Neural progenitor cell (in vitro differentiated cells): Measurements from ENCODE around the gene CLRN3. TPM values are rescaled to one million over a fixed set of nuclear protein-coding genes. Genes with fewer than 3 reads are reported as not detected.

Experiments used
- DNase-seq: peaks from one replicate; pipeline ENCODE4 v3.0.0-alpha.2; 2016; ENCODE audit warnings: low spot score
- H2AFZ ChIP-seq: fragments of 200-600 bp; sonication (generic); replicated peaks from 2 replicates; pipeline ENCODE4 v1.6.1; 2016; ENCODE audit warnings: antibody characterized with exemption
- H3F3A ChIP-seq: fragments of 200-600 bp; sonication (generic); 2 replicates; pipeline ENCODE4 v1.6.1; 2016; ENCODE audit warnings: antibody characterized with exemption, low read depth
- H3K27ac ChIP-seq: fragments of 200-600 bp; sonication (generic); 2 replicates; pipeline ENCODE4 v1.5.1; 2016; ENCODE audit warnings: mild to moderate bottlenecking
- H3K27me3 ChIP-seq: fragments of 200-600 bp; sonication (generic); 2 replicates; pipeline ENCODE4 v1.6.1; 2016; ENCODE audit warnings: mild to moderate bottlenecking, moderate library complexity
- H3K36me3 ChIP-seq: fragments of 200-600 bp; sonication (generic); 2 replicates; pipeline ENCODE4 v1.5.1; 2016
- H3K4me1 ChIP-seq: fragments of 200-600 bp; sonication (generic); 2 replicates; pipeline ENCODE4 v1.6.1; 2016; ENCODE audit warnings: mixed run types
- H3K4me2 ChIP-seq: fragments of 200-600 bp; sonication (generic); 2 replicates; pipeline ENCODE4 v1.6.1; 2016
- H3K4me3 ChIP-seq: fragments of 200-600 bp; sonication (generic); 2 replicates; pipeline ENCODE4 v1.5.1; 2016
- H3K79me2 ChIP-seq: fragments of 200-600 bp; sonication (generic); 2 replicates; pipeline ENCODE4 v1.6.1; 2016; ENCODE audit warnings: low read depth
- H3K9ac ChIP-seq: fragments of 200-600 bp; sonication (generic); 2 replicates; pipeline ENCODE4 v1.6.1; 2016
- H3K9me3 ChIP-seq: fragments of 200-600 bp; sonication (generic); 2 replicates; pipeline ENCODE4 v1.5.1; 2016; ENCODE audit warnings: low read depth
- H4K20me1 ChIP-seq: fragments of 200-600 bp; sonication (generic); 2 replicates; pipeline ENCODE4 v1.6.1; 2016; ENCODE audit warnings: low read depth
- H3K27ac Mint-ChIP-seq: 3 replicates; pipeline ENCODE4 v1.8.0; 2021; ENCODE audit warnings: mixed read lengths
- H3K27me3 Mint-ChIP-seq: 2 replicates; pipeline ENCODE4 v1.8.0; 2022; ENCODE audit warnings: low read depth, mild to moderate bottlenecking, inconsistent platforms, moderate library complexity, mixed read lengths; ENCODE audit not compliant: insufficient read depth
- H3K36me3 Mint-ChIP-seq: 3 replicates; pipeline ENCODE4 v1.8.0; 2021; ENCODE audit warnings: mixed read lengths
- H3K4me1 Mint-ChIP-seq: 3 replicates; pipeline ENCODE4 v1.8.0; 2021; ENCODE audit warnings: mixed read lengths
- H3K4me3 Mint-ChIP-seq: 3 replicates; pipeline ENCODE4 v1.8.0; 2021; ENCODE audit warnings: mild to moderate bottlenecking, moderate library complexity, mixed read lengths
- H3K9me3 Mint-ChIP-seq: 3 replicates; pipeline ENCODE4 v1.8.0; 2020; ENCODE audit warnings: mixed read lengths
- EZH2 ChIP-seq: fragments of 200-600 bp; sonication (generic); IDR thresholded peaks from 2 replicates; pipeline ENCODE4 v1.6.1; 2017; ENCODE audit warnings: antibody characterized with exemption, mild to moderate bottlenecking, moderate library complexity
- EZH2phosphoT487 ChIP-seq: fragments of 200-600 bp; sonication (generic); IDR thresholded peaks from 2 replicates; pipeline ENCODE4 v1.6.1; 2017; ENCODE audit warnings: antibody characterized with exemption
- total RNA-seq: library from RNA; depleted of rRNA; stranded (reverse); fragments of >200 nt; gene quantifications from 2 replicates; pipeline ENCODE4 v1.2.3, GENCODE V29; 2015; ENCODE audit warnings: low replicate concordance
- TF ChIP-seq, protein P1 (sequence below): fragments of 200-600 bp; sonication (generic); IDR thresholded peaks from 2 replicates; pipeline ENCODE4 v1.5.1; 2017; ENCODE audit warnings: antibody characterized with exemption, mild to moderate bottlenecking

Gene CLRN3
- total RNA-seq, 1 donor from 2014 or later, result not detected

GRCh38 chr10:127911218-127911866, 18.6 kb upstream of the CLRN3 start:
- Mint-ChIP-seq H3K4me1 (peaks cover 28% of the 10 kb centered on the region), H3K27me3 (peaks cover 18% of the 10 kb centered on the region), H3K27ac (no peak overlapping the region), H3K9me3 (no peaks in the 10 kb centered on the region), H3K4me3 (no peak overlapping the region), H3K36me3 (no peaks in the 10 kb centered on the region)
- Histone ChIP-seq H3K79me2 (no peaks in the 10 kb centered on the region), H3F3A (no peaks in the 10 kb centered on the region), H3K4me3 (no peak overlapping the region), H3K36me3 (no peaks in the 10 kb centered on the region), H3K27ac (no peak overlapping the region), H3K4me1 (peaks cover 5% of the 10 kb centered on the region), H3K9me3 (no peaks in the 10 kb centered on the region), H3K27me3 (peaks cover 40% of the 10 kb centered on the region), H4K20me1 (no peaks in the 10 kb centered on the region), H3K4me2 (no peak overlapping the region), H2AFZ (no peak overlapping the region), H3K9ac (no peak overlapping the region)
- DNase-seq, result no peak
- no peak for TF ChIP-seq EZH2
- TF ChIP-seq, protein P1, sequence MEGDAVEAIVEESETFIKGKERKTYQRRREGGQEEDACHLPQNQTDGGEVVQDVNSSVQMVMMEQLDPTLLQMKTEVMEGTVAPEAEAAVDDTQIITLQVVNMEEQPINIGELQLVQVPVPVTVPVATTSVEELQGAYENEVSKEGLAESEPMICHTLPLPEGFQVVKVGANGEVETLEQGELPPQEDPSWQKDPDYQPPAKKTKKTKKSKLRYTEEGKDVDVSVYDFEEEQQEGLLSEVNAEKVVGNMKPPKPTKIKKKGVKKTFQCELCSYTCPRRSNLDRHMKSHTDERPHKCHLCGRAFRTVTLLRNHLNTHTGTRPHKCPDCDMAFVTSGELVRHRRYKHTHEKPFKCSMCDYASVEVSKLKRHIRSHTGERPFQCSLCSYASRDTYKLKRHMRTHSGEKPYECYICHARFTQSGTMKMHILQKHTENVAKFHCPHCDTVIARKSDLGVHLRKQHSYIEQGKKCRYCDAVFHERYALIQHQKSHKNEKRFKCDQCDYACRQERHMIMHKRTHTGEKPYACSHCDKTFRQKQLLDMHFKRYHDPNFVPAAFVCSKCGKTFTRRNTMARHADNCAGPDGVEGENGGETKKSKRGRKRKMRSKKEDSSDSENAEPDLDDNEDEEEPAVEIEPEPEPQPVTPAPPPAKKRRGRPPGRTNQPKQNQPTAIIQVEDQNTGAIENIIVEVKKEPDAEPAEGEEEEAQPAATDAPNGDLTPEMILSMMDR, result no peak
- no peak for TF ChIP-seq EZH2phosphoT487

GRCh38 chr10:127910464-127910770, 17.7 kb upstream of the CLRN3 start:
- Histone ChIP-seq H3K4me2 (no peak overlapping the region), H2AFZ (no peak overlapping the region), H3F3A (no peaks in the 10 kb centered on the region), H3K79me2 (no peaks in the 10 kb centered on the region), H3K36me3 (no peaks in the 10 kb centered on the region), H3K27ac (no peak overlapping the region), H4K20me1 (no peaks in the 10 kb centered on the region), H3K9ac (no peak overlapping the region), H3K9me3 (no peaks in the 10 kb centered on the region), H3K27me3 (peaks cover 48% of the 10 kb centered on the region), H3K4me3 (no peak overlapping the region), H3K4me1 (peaks cover 5% of the 10 kb centered on the region)
- DNase-seq, result no peak
- Mint-ChIP-seq H3K27ac (no peak overlapping the region), H3K4me1 (peaks cover 28% of the 10 kb centered on the region), H3K9me3 (no peaks in the 10 kb centered on the region), H3K36me3 (no peaks in the 10 kb centered on the region), H3K4me3 (no peak overlapping the region), H3K27me3 (peaks cover 22% of the 10 kb centered on the region)
- TF ChIP-seq EZH2phosphoT487 (no peak), EZH2 (no peak)
- TF ChIP-seq, protein P1, result no peak

DNA sequence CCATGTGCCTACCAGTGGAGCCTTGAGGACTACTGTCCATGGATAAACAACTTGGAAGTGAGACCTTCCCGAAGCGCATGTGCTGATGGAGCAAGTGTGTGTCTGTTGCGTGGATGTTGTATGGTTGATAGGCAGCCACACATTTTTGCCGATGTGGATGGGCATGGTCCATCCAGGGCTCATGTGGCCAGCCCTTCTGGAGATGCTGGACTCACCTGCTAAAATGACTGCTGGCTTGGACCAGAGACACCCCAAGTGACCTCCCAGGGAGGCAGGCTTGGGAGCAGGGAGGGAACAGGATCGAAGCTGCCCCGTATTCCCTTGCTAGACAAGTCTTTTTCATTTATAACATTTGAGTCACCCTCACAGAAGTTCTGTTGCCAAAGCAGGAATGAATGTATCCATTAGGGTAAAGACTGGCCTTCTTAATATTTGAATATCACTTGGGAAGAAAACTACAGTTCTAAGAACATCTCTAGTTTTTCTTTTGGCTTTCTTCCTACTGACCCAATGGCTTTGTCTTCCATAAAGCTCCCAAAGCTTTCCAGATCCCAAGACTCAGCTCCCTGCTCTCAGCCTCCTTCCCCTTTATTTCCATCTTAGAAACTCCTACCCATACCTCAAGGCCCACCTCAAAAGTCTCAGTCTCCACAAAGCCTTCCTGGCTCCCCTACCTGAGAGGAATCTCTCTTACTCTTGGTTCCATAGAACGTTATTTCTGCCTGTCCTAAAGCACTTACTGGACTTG, 17.1 kb upstream of the CLRN3 start:
- Mint-ChIP-seq H3K4me1 (peaks cover 28% of the 10 kb centered on the region), H3K9me3 (no peaks in the 10 kb centered on the region), H3K27ac (no peak overlapping the region), H3K36me3 (no peaks in the 10 kb centered on the region), H3K27me3 (peaks cover 22% of the 10 kb centered on the region), H3K4me3 (no peak overlapping the region)
- H3K36me3 ChIP-seq, result no peaks in the 10 kb centered on the region
- H3K4me3 ChIP-seq, result no peak overlapping the region
- no peak overlapping the region for H2AFZ ChIP-seq
- H3K27ac ChIP-seq, result no peak overlapping the region
- no peaks in the 10 kb centered on the region for H3K9me3 ChIP-seq
- no peaks in the 10 kb centered on the region for H4K20me1 ChIP-seq
- H3K4me1 ChIP-seq, result peaks cover 5% of the 10 kb centered on the region
- H3K79me2 ChIP-seq, result no peaks in the 10 kb centered on the region
- no peaks in the 10 kb centered on the region for H3F3A ChIP-seq
- TF ChIP-seq EZH2phosphoT487 (no peak), EZH2 (no peak)
- TF ChIP-seq, protein P1, result no peak
- DNase-seq, result no peak
- no peak overlapping the region for H3K9ac ChIP-seq
- H3K27me3 ChIP-seq, result peaks cover 52% of the 10 kb centered on the region
- H3K4me2 ChIP-seq, result no peak overlapping the region
